HPDE6-E6E7 (cell line): ENCODE results near the gene JAK2.
"Not testable (repeated sequence)": the region's sequence is repeated elsewhere in the genome, so short reads cannot be mapped to it uniquely, and the experiment has no call there.

ENCODE experiments used
- DNase-seq: peaks from one replicate; pipeline ENCODE4 v3.0.0; 2011; ENCODE audit warnings: missing footprints; ENCODE audit errors: extremely low spot score

JAK2 gene

GRCh38 chr9:4984621-4985385 is at the start of gene JAK2:
TSS of gene JAK2 (plus strand) at chr9:4985272. CDS start at chr9:5021988, 36,716 bp downstream.
- DNase-seq = peak; percentile 85

GRCh38 chr9:4936277-4936676 is 48.8 kb upstream of the JAK2 start:
- no peak for DNase-seq

DNA sequence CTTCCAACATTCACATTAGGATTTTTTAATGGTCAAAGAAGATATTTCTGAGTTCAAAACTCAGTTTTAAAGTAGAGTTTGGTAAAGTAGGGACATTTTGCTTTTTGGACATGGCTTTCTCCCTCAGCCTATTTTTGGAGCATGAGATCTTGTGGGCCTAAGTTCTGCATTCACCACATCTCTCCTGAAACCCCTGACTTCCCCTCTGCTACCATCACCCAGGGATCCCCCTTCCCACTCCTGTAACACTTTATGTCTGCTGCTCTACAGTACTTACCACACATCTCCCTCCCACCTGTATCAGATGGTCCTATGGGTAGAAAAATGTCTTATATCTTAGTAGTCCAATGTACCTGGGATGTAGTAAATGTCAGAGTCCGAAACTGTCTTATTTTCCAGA is 48.2 kb upstream of the JAK2 start:
- DNase-seq = no peak

- DNase-seq = no peak
Observed at GRCh38 chr9:4937446-4937845, 47.6 kb upstream of the JAK2 start.

DNA sequence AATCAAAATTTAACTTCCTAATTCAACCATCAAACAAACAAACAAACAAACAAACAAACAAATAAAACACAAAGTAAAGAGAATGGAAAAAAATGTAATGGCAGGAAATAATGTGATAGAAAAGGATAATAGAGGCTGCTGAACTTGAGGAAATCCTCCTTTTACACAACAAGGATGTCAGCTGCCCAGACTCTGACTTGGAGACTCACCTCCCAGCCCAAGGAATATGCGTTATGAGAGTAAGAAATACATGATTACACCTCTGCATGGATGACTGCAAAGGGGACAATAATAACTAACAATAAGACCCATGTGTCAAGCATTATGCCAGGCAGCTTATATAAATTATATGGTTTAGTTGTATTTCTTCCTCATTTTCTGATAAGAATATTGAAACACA is 46.6 kb upstream of the JAK2 start:
- no peak for DNase-seq

DNA sequence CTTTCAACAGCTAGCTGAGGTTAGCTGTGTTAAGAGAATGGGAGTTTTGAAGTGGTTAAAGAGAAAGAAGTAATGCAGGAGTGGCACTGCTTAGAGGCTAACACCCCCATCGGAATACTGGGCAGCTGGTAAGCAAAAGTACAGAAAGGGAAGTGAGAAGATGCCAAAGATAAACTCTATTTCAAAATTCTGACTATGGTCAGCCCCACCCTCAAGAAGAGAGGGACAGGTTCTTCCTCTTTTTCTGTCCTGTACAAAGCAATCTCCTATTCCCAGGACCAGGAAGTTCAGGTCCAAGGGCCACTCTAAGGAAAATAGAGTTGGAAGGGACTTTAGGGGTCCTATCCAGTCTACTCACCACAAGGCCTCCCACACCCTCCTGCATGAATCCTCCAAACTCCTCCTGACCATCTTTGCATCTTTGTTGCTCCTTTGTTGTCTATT is 45.9 kb upstream of the JAK2 start:
- no peak for DNase-seq

DNA sequence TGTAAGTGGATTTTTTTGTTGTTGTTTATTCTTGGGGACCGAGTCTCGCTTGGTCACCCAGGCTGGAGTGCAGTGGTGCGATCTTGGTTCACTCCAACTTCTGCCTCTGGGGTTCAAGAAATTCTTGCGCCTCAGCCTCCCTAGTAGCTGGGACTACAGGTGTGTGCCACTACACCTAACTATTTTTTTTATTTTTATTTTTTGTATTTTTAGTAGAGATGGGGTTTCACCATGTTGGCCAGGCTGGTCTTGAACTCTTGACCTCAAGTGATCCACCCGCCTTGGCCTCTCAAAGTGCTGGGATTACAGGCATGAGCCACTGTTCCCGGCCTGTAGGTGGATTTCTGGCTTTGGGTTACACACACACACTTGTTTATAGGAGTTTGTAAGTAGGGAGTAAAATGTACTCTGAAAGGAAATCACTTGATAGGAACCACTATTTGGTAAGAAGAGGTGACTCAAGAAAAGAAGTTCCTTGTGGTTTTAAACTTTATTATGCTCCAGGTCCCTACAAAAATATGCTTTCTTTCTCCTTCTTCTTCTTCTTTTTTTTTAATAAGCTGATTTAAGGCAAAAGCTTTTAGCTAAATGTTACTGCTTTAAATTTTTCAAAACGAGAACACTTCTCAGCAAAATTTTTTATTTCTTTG is 42.9 kb upstream of the JAK2 start:
- DNase-seq = not testable (repeated sequence)

DNA sequence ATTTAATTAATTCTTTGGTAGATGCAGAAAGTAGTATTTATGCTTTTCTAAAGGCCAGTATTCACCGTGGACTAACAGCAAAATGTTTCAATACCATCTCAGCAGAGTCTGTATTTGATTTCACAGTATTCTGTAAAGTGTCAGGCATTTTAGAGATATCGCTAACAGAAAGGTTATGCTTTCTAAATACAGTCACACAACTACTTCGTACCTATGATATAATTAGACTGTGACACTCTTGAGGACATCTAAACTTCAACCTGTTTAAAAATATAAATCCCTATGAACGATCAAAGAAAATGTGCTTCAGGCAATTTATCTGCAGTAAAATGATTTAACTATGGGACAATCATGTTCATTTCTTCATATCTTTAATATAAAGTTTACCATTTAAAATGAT is 41.7 kb upstream of the JAK2 start:
- no peak for DNase-seq

- DNase-seq = not testable (repeated sequence)
Observed at GRCh38 chr9:4944431-4945211, 40.5 kb upstream of the JAK2 start.

GRCh38 chr9:4946937-4947336 is 38.1 kb upstream of the JAK2 start:
- DNase-seq = no peak

GRCh38 chr9:4955836-4956235 is 29.2 kb upstream of the JAK2 start:
- peak; percentile 69 for DNase-seq

DNA sequence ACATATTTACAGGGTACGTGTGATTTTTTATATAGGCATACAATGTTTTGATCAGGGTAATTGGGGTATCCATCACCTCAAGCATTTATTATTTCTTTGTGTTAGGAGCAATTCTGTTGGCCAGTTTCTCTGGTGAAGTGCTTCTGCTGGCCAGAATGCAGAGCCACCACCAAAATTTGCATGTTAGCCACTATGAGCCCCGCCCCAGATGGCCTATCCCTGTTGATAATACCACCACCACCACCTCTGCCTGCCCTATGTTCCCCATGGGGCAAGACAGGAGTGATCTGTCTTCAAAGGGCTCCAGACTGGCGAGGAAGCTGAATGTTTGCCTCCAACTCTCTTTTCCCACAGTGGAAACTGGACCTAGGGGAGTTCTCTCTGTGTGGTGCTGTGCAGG is 26.0 kb upstream of the JAK2 start:
- no peak for DNase-seq

- DNase-seq = no peak
Observed at GRCh38 chr9:4962085-4962484, 23.0 kb upstream of the JAK2 start.

DNA sequence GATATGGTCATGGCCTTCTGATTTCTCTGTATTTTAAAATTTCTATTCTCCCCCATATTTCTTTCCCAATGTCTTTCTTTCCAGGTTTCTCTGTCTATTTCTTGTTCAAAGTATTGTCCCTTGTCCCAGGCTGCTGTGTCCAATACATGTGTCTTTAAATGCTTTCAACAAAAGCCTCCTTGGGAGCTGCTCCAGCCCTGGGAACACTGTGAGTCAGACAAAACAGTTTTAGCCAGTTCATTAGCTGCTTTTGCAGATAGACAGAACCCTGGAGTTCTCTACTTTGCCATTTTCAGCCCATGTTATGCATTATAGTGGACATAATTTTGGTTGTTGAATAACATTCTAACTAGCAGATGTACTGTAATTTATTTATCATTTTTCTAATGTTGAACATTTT is 20.5 kb upstream of the JAK2 start:
- no peak for DNase-seq

DNA sequence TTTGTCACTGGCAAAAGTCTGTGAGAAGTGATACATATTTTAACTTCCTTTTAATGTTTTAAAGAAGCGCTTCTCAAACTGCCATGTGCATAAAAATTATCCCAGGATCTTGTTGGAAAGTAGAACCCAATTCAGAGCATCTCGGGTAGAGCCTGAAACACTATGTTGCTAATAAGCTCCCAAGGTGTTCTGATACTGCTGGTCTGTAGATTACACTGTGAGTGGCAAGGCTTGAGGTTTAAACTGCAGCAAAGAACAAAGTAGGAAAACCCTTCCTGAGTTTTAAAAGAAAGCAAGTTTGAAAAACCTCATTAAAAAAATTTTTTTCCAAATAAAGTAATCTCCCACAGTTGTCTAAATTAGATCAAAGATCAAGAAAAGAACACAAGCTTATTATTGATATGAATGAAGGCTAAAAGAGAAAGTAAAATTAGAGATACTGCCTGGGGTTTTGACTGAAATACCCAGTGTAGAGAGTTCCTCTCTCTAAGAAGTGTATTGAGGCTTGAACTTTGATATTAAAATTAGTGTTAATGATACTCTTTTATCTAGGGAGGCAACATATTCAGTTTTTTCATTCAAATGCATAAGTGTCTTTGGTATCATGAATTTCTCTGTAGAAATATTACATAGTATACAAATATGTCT is 19.8 kb upstream of the JAK2 start:
- no peak for DNase-seq

- DNase-seq = no peak
Observed at GRCh38 chr9:4967523-4967922, 17.5 kb upstream of the JAK2 start.

- DNase-seq = no peak
Observed at GRCh38 chr9:4969130-4969529, 15.9 kb upstream of the JAK2 start.

DNA sequence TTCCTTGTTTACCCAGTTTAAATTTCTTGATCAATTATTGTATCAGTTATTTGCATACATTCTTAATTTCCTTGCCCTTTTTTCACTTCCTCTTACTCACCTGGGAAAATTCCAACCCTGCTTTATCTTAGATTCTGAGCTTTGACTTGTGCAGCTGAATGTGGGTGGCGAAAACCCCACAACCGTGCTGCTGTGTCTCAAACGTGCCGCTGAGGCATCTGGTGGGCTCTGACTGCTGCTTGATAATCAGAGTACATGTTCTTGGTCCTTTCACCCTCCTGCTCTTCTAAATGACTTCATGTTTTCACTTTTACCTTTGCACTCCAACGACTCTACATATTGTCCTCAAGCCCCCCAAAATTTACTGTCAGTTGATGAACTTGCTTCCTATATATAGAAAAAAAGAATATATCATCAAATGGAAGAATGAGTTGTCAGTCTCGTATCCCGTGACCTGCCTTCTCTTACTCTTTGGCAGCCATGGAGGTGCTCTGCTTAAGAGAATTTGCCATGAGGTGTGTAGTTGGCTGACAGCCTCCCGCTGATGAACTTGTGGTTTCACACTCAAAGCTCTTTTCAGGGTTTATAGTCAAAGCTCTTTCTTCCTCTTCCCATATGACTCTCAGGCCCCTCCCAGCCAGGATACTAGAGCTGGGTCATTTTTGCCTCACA is 14.0 kb upstream of the JAK2 start:
- no peak for DNase-seq

DNA sequence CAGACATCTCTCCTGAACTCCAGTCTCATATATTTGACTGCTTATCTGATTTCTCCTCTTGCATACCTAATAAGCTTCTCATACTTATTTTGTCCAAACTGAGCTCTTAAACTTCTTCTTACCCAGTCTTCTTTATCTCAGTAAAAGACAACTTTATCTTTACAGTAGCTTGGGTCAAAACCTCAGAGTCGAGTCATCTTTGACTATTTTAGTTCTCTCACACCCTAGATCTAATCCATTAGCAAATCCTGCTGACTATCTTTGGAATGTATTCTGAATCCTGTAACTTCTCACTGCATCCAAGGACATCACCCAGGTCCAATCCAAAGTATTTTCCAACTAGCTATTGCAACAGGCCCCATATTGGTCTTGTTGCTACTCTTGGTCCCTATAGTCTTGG is 11.8 kb upstream of the JAK2 start:
- no peak for DNase-seq

DNA sequence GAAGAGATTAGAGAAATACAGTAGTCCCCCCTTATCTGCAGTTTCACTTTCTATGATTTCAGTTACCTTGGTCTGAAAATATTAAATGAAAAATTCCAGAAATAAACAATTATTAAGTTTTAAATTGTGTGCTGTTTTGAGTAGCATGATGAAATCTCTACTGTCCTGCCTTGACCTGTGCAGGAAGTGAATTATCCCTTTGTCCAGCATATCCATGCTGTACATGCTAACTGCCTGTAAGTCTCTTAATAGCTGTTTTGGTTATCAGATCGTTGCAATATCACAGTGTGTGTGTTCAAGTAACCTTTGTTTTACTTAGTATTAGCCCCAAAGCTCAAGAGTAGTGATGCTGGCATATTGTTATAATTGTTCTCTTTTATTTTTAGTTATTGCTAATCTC is 11.2 kb upstream of the JAK2 start:
- no peak for DNase-seq

GRCh38 chr9:4979239-4979638 is 5.8 kb upstream of the JAK2 start:
- no peak for DNase-seq
